H7 (cell line): ENCODE measurements around the gene GHSR. TPM values are rescaled to one million over a fixed set of nuclear protein-coding genes. Genes with fewer than 3 reads are reported as not detected.
"Not testable (repeated sequence)": the region's sequence is repeated elsewhere in the genome, so short reads cannot be mapped to it uniquely, and the experiment has no call there.

ENCODE experiments used
- DNase-seq: peaks from one replicate; pipeline ENCODE4 v3.0.0; 2012
- H3K27me3 ChIP-seq: 2 replicates; pipeline ENCODE4 v1.6.0; 2011; ENCODE audit warnings: mild to moderate bottlenecking, low read length; ENCODE audit not compliant: control insufficient read depth, insufficient read depth
- H3K36me3 ChIP-seq: replicated peaks from 2 replicates; pipeline ENCODE4 v1.5.1; 2011; ENCODE audit warnings: low read length; ENCODE audit not compliant: control insufficient read depth, insufficient read depth
- H3K4me3 ChIP-seq: 2 replicates; pipeline ENCODE4 v1.5.1; 2011; ENCODE audit warnings: low read depth, mild to moderate bottlenecking, control low read depth, low read length, moderate library complexity; ENCODE audit not compliant: insufficient read depth
- total RNA-seq: library from RNA; depleted of rRNA; stranded (reverse); fragments of >200 nt; shearing (Covaris generic); gene quantifications from 2 replicates; pipeline ENCODE4 v1.2.3, GENCODE V29; 2014; rRNA removed

The GHSR gene, protein sequence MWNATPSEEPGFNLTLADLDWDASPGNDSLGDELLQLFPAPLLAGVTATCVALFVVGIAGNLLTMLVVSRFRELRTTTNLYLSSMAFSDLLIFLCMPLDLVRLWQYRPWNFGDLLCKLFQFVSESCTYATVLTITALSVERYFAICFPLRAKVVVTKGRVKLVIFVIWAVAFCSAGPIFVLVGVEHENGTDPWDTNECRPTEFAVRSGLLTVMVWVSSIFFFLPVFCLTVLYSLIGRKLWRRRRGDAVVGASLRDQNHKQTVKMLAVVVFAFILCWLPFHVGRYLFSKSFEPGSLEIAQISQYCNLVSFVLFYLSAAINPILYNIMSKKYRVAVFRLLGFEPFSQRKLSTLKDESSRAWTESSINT
- total RNA-seq, result not detected in 2 replicates

DNA sequence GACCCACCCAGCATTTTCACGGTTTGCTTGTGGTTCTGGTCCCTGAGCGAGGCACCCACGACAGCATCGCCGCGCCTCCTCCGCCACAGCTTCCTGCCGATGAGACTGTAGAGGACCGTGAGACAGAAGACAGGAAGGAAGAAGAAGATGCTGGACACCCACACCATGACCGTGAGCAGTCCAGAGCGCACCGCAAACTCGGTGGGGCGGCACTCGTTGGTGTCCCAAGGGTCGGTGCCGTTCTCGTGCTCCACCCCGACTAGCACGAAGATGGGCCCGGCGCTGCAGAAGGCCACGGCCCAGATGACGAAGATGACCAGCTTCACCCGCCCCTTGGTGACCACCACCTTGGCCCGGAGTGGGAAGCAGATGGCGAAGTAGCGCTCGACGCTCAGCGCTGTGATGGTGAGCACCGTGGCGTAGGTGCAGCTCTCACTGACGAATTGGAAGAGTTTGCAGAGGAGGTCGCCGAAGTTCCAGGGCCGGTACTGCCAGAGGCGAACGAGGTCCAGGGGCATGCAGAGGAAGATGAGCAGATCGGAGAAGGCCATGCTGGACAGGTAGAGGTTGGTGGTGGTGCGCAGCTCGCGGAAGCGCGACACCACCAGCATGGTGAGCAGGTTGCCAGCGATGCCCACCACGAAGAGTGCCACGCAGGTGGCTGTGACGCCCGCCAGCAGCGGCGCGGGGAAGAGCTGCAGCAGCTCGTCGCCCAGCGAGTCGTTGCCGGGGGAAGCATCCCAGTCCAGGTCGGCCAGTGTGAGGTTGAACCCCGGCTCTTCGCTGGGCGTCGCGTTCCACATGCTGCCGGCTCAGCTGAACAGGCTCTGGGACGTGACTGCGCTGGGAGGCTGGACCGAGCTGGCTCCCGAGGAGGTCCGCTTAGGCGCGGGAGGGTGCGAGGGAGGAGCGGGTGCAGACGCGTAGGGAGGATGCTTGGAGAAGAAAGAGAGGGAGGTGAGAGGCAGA lies at the start of gene GHSR:
TSS of gene GHSR (minus strand) at position 846 of the 969 bp plus-strand sequence. CDS start at position 803, 43 bp downstream.
- H3K36me3 ChIP-seq, result no peaks in the 10 kb centered on the region
- peaks cover 50% of the 10 kb centered on the region for H3K27me3 ChIP-seq
- peak; percentile 58 for DNase-seq
- H3K4me3 ChIP-seq, result peak within 1 kb of the TSS; percentile 25; the same call in 1 of the 2 replicates

DNA sequence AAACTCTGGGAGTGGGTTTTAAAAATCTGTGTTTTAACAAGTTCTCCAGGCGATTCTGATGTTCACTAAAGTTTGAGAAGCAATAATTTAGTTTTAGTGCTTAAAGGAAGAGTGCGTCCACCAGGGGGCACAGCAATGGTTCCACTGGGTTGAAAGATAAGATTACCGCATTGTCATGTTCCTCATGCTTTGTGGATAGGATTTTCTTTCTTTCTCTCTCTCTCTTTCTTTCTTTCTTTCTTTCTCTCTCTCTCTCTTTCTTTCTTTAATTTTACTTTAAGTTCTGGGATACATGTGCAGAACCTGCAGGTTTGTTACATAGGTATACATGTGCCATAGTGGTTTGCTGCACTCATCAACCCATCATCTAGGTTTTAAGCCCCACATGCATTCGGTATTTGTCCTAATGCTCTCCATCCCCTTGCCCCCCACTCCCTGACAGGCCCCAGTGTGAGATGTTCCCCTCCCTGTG lies 42.0 kb upstream of the GHSR start:
- H3K36me3 ChIP-seq, H3K27me3 ChIP-seq, H3K4me3 ChIP-seq: not testable (repeated sequence)
- DNase-seq, result peak; percentile 31

DNA sequence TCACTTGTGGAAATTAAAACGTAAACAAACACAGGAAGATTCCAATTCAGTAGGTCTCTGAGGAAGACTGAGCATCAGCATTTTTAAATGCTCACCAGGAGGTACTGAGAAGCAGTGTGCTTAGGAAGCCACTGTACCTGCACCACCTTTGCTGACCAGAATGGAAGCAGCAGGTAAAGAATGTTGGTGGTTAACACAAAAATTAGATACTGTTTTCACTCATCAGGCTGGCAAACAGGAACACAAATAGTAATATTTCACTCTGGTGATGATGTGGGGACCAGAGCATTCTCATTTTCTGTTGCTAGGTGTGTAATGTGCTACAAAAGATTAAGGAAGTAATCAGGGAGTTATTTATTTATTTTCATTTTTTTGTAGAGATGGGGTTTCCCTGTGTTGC lies 29.9 kb upstream of the GHSR start:
- no peak for DNase-seq
- no peaks in the 10 kb centered on the region for H3K27me3 ChIP-seq
- H3K4me3 ChIP-seq, result no peak overlapping the region
- H3K36me3 ChIP-seq, result no peaks in the 10 kb centered on the region

DNA sequence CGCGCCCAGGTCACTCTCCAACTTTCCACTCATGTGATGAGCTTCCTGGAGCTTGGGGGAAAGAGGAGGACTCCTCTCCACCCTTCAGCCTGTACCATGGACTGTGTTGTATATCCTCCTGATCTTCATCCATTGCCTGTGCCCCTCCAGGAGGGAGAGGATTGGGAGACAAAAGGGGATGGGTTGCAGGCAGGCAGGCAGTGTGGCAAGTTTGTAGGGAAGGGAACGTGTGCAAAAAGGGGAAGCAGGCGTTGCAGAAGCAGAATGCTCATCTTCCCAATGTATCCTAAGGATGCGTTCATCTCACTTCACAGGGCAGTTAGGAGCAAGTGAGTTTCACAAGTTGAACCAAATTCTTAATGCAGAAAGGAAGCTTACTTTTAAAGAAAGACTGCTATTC lies 28.1 kb upstream of the GHSR start:
- Histone ChIP-seq H3K4me3 (no peak overlapping the region), H3K27me3 (no peaks in the 10 kb centered on the region), H3K36me3 (no peaks in the 10 kb centered on the region)
- DNase-seq, result no peak

DNA sequence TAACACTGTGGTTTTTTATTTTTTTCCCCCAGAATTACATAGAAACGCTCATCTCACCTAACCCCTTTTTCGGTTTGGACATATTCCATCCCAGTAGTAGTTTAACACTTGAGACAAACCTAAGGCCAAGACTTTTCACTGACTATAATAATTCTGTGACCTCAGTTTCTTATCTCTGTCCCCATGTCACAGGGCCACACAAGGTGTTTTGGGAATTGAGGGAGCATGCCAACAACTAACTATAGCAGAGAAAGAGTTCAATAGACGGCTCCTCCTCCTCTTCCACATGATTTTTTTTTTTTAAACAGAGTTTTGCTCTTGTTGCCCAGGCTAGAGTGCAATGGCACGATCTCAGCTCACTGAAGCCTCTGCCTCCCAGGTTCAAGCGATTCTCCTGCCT lies 27.4 kb upstream of the GHSR start:
- DNase-seq, result no peak
- Histone ChIP-seq H3K4me3 (no peak overlapping the region), H3K36me3 (no peaks in the 10 kb centered on the region), H3K27me3 (no peaks in the 10 kb centered on the region)

DNA sequence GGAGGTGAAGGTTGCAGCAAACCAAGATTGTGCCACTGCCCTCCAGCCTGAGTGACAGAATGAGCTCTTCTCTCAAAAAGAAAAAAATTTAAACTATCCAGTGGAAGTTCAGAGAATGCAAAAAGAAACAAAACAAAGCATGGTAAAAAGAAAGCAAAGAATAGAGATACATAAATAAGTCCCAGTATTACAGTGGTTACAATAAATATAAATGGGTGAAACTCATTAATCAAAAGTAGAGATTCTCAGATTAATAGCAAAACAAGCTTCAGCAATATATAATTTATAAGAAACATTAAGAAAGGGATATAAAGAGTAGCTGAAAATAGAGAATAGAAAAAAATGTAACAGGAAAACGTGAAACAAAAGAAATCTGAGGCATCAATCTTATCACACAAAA lies 23.6 kb upstream of the GHSR start:
- no peak overlapping the region for H3K4me3 ChIP-seq
- H3K27me3 ChIP-seq, result no peaks in the 10 kb centered on the region
- DNase-seq, result no peak
- H3K36me3 ChIP-seq, result no peaks in the 10 kb centered on the region

DNA sequence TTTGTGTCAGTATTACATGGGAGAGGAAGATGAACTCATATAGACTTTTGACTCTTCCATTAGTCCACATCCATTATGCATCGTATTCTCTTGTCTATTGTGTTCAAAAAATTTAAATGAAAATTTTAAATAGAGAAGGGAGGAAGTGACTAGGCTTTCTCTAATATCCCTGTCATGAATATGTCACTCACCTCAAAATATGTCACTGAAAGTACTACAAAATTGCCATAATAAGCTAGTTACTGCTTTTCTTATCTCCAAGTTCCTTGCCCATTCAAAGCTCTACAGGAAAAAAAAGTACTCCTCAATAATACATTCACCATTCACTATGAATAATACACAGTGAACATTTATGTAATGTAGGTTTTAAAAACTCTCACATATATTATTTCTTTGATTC lies 22.3 kb upstream of the GHSR start:
- DNase-seq, result no peak
- Histone ChIP-seq H3K4me3 (no peak overlapping the region), H3K36me3 (no peaks in the 10 kb centered on the region), H3K27me3 (no peaks in the 10 kb centered on the region)

DNA sequence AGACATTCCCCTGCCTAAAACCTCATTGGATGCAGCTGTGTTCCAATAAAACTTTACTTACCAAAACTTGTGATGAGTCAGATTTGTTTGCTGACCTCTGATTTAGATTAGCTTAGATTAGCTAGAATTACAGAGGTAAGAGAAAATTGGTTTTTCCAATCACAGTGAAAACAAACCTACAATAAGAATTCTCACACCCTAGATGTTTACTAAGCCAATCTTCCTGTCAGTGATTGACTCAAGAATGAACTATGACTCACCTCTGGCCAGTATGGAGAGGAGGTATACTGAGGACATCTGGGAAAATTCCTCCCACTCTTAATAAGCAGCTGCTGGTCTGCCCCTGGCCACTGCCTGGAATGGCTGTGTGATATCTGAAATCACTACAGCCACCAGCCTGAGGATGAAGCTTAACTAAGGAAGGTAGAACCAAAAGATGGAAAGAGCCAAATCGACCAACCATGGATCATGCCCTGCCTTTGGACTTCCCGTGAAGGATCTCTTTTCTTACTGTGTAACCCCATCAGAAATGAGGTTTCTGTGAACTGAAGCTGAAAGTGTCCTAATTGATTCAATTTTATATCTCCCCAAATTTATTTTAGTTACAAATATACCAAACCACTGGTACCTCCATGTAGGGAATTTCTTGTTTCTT lies 19.0 kb upstream of the GHSR start:
- H3K36me3 ChIP-seq, result no peaks in the 10 kb centered on the region
- no peak overlapping the region for H3K4me3 ChIP-seq
- H3K27me3 ChIP-seq, result no peaks in the 10 kb centered on the region
- DNase-seq, result no peak

DNA sequence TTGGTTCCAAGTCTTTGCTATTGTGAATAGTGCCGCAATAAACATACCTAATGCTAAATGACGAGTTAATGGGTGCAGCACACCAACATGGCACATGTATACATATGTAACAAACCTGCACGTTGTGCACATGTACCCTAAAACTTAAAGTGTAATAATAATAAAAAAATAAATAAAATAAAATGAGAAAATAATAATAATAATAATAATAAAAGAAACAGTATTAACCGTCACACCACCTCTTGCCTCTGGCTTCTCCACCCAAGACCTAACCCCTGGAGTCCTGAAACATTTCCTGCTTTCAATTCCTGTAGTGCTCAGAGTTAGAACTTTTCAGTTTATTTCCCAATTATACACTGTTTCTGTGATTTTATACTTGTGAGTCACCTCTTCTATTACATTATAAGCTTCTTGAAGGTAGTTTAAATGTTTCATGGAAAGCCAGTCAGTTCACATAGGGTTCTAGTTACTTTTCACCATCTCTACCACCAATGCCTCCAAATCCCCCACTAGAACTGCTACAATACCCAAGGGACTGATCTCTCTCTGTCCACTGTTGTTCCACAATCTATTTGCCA lies 18.4 kb upstream of the GHSR start:
- no peak for DNase-seq
- Histone ChIP-seq H3K4me3 (no peak overlapping the region), H3K36me3 (no peaks in the 10 kb centered on the region)

DNA sequence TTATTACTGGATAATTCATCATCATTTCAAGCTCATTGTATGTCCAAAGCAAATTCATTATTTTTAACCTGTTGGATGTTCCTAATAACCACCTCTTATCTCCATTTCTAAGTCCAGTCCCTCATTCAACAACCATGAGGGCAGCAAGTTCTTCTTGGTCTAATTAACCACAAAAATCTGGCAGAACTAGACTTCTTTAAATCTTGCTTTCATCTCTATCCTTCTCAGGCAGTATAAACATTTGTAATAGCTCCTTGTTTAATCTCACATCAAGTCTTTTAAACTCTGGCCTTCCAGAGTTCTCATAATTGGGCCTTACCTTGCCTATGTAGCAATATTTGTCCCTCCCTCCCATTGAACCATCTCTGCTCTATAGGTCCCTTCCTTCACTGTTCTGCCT lies 17.0 kb upstream of the GHSR start:
- no peaks in the 10 kb centered on the region for H3K36me3 ChIP-seq
- no peaks in the 10 kb centered on the region for H3K27me3 ChIP-seq
- no peak overlapping the region for H3K4me3 ChIP-seq
- DNase-seq, result no peak

More for the DNA sequence above, 18.4 kb upstream of the GHSR start:
- no peaks in the 10 kb centered on the region for H3K27me3 ChIP-seq

DNA sequence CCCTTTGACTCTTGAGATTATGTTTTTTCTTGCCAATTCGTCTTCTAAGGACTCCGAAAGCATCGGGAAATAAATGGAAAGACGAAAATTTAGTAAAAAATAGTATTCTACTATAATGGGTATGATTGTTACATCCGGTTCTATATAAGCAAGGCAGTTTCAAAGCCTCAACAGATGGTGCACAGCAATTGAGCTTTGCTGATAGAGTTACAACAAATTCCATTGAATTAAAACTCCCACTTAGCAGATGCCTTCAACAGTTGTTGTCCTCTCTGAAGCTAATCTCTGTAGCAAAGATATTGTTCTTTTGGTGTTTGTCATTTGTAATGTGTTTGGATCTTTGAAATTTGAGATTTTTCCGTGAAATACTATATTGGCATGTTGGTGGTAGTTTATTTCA lies 16.1 kb upstream of the GHSR start:
- DNase-seq, result no peak

DNA sequence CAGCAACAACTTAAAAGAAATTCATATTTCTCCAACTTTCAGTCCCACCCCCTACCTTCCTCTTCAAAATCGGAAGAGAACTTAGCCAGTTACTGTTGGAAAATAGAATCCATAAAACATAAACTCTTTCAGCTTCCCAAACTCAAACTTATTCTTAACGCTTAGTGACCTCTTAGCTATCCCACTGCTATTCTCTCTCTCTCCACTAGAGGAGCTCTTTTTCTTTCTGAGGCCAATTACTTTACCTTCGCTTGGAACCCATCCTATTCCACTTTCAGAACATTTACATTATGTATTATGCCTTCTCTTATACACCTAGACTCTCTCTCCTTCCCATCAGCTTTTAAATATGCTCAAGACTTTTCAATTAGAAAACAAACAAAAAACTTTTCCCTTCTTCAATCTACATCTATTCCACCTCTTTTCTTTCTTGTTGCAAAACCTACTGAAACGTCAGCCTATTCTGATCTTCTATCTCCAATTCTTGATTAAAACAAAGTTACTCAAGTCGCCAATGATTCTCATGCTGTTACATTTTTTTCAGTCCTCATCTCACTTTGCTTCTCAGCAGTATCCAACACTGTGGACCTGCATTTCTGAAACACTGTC lies 13.4 kb upstream of the GHSR start:
- Histone ChIP-seq H3K4me3 (no peak overlapping the region), H3K27me3 (no peaks in the 10 kb centered on the region), H3K36me3 (no peaks in the 10 kb centered on the region)
- DNase-seq, result peak; percentile 54

More for the DNA sequence above, 16.1 kb upstream of the GHSR start:
- H3K36me3 ChIP-seq, result no peaks in the 10 kb centered on the region
- no peaks in the 10 kb centered on the region for H3K27me3 ChIP-seq
- H3K4me3 ChIP-seq, result no peak overlapping the region

DNA sequence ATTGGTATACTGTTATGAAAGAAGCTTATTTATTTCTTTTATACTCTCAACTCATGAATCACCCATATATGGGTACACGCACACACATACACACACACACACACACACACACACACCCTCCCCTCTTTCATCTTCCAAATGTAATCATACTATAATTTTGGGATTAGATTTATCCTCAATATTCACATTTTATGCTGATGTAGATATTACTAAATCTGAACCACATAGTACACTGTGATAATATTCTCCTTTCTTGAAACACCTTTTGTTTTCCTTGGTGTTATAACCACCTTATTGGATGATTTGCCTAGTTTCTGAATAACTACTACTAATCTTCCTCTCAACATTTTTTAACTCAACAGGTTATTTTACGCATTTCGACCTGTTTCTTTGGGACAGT lies 8.1 kb upstream of the GHSR start:
- no peaks in the 10 kb centered on the region; the same call in 1 of the 2 replicates for H3K27me3 ChIP-seq
- DNase-seq, result no peak
- H3K36me3 ChIP-seq, result no peaks in the 10 kb centered on the region
- H3K4me3 ChIP-seq, result no peak overlapping the region

DNA sequence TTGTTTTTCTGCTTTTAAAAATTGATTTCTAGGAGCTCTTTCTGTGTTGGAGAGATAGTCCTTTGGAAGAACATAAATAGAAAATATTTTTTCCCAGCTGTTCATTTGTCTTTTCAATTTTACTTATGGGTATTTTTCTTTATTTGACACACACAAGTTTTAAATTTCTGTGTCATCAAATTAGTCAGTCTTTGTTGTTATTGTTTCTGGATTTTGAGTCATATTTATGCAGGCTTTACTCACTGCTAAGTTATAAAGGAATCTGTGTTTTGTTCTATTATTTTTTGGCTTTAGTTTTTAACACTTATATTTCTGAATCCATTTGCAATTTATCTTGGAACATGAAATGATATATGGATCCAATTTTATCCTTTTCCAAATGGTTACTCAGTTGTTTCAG lies 5.9 kb upstream of the GHSR start:
- H3K4me3 ChIP-seq, result no peak overlapping the region
- H3K27me3 ChIP-seq, result peaks cover 11% of the 10 kb centered on the region

More for the DNA sequence above, 5.9 kb upstream of the GHSR start:
- H3K36me3 ChIP-seq, result no peaks in the 10 kb centered on the region
- DNase-seq, result no peak
